GM12878 (cell line): ENCODE data around the gene NAV1. TPM values are rescaled to one million over a fixed set of nuclear protein-coding genes. Genes with fewer than 3 reads are reported as not detected.

Experiments
- CUX1 ChIP-seq: IDR thresholded peaks from 2 replicates; pipeline ENCODE4 v1.6.1; 2012; ENCODE audit warnings: improper control_type of control experiment, low read depth, low read length; ENCODE audit not compliant: insufficient replicate concordance
- SIX5 ChIP-seq: IDR thresholded peaks from 2 replicates; pipeline ENCODE4 v1.6.1; 2011; ENCODE audit warnings: mild to moderate bottlenecking, low read depth, low read length, moderate library complexity; ENCODE audit not compliant: severe bottlenecking
- polyA plus RNA-seq, 11 experiments: library from polyadenylated mRNA; depleted of rRNA in 4 of 11; unstranded in 6 of 11; stranded (reverse) in 5 of 11; fragments of >200 nt; fragmentation: Nextera tagmentation in 4 of 11; fragmentation: Illumina TruSeq in 1 of 11; extraction: Ambion mirVana in 4 of 11; extraction: Trizol in 1 of 11; gene quantifications; 1 replicate in 1 of 11; 2 replicates in 10 of 11; pipeline versions ENCODE4 v1.2.1 to v1.2.3, GENCODE V29; 2011 to 2016; ENCODE audit warnings: inconsistent platforms in 2 of 11, missing spikeins in 2 of 11, low read depth in 1 of 11
- total RNA-seq, 4 experiments: library from RNA; depleted of rRNA in 3 of 4; stranded (reverse); fragments of >200 nt in 3 of 4; fragmentation: Illumina TruSeq in 1 of 4; extraction: Trizol in 1 of 4; gene quantifications; 2 replicates each; pipeline versions ENCODE4 v1.2.1 to v1.2.3, GENCODE V29; 2013 to 2021
- TF ChIP-seq, protein P1 (sequence below): fragments of 450-650 bp; IDR thresholded peaks from 2 replicates; pipeline ENCODE4 v1.6.1; 2017; ENCODE audit warnings: borderline replicate concordance

The NAV1 gene
- total and polyA plus RNA-seq, 10 of the 15 experiments (the other 5 are each of a cell fraction or from before 2014, with no cell fraction given), result 0.04 to 1.3 (median 0.36) TPM

DNA sequence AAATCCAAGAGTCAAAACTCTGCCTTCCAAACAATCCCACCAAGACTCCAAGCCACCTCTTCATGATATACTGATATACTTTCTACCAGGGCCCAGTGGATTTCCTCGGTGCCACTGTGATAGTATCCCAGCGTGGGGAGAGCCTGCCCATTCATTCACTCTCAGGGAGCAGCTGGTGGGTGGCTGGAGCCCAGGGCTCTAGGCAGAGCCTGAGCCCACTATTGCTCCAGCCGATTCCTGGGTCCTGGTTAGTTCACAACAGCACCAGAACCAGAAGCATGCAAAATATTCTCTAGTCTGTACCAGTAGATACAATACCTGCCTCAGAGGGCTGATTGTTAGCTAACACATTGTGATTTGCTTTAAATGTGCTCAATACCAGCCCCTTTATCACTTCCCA lies 32.8 kb upstream of the NAV1 start (continued):
- TF ChIP-seq CUX1 (no peak), SIX5 (no peak)
- TF ChIP-seq, protein P1, sequence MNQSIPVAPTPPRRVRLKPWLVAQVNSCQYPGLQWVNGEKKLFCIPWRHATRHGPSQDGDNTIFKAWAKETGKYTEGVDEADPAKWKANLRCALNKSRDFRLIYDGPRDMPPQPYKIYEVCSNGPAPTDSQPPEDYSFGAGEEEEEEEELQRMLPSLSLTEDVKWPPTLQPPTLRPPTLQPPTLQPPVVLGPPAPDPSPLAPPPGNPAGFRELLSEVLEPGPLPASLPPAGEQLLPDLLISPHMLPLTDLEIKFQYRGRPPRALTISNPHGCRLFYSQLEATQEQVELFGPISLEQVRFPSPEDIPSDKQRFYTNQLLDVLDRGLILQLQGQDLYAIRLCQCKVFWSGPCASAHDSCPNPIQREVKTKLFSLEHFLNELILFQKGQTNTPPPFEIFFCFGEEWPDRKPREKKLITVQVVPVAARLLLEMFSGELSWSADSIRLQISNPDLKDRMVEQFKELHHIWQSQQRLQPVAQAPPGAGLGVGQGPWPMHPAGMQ, result no peak
